Right lobe of liver (tissue), 6 donors: ENCODE measurements around the gene RAPGEF2. TPM values are rescaled to one million over a fixed set of nuclear protein-coding genes. Genes with fewer than 3 reads are reported as not detected.

ENCODE experiments used
- ATAC-seq, 4 donors: fragments of 200-7000 bp; cut with Tn5 transposase; one replicate each; pipeline ENCODE4 v1.9.1; 2020; ENCODE audit warnings: mild to moderate bottlenecking in 4 of 4, moderate library complexity in 4 of 4
- DNase-seq, 3 donors: peaks; one replicate each; pipeline ENCODE4 v3.0.0-alpha.2; 2020
- H3K27ac ChIP-seq, 3 donors: fragments of 200-600 bp; one replicate each; pipeline ENCODE4 v1.8.0; 2022
- H3K27me3 ChIP-seq, 2 donors: fragments of 200-600 bp; one replicate each; pipeline ENCODE4 v1.8.0; 2022
- H3K36me3 ChIP-seq, 4 donors: fragments of 200-600 bp; sonication (generic) in 1 of 4; one replicate each; pipeline versions ENCODE4 v1.5.1 to v1.8.0; 2017 to 2022; ENCODE audit warnings: control low read depth in 1 of 4
- H3K4me1 ChIP-seq, 4 donors: fragments of 200-600 bp; sonication (generic) in 1 of 4; one replicate each; pipeline versions ENCODE4 v1.5.1 to v1.8.0; 2017 to 2022; ENCODE audit warnings: control low read depth in 1 of 4
- H3K4me3 ChIP-seq, 3 donors: fragments of 200-600 bp; one replicate each; pipeline ENCODE4 v1.8.0; 2022
- H3K9me3 ChIP-seq, 4 donors: fragments of 200-600 bp; sonication (generic) in 1 of 4; one replicate each; pipeline versions ENCODE4 v1.5.1 to v1.8.0; 2017 to 2022; ENCODE audit warnings: control low read depth in 1 of 4
- POLR2A ChIP-seq: fragments of 450-650 bp; IDR thresholded peaks from one replicate; pipeline ENCODE4 v1.6.1; 2017; ENCODE audit warnings: antibody characterized with exemption, mild to moderate bottlenecking
- WGBS: methylation state at CpG from one replicate; pipeline ENCODE4 v1.1.6; 2018; ENCODE audit warnings: low coverage, low lambda C conversion rate; ENCODE audit not compliant: insufficient coverage; ENCODE audit errors: missing lambda C conversion rate; 5-methylcytosine and 5-hydroxymethylcytosine counted together
- intact Hi-C, 2 donors: fragments of 100-400 bp; cut with DNase I; formaldehyde crosslinking; loops; one replicate each; pipeline versions ENCODE4 v1.11.2 to v1.14.1; 2022
- total RNA-seq, 6 experiments: library from RNA; depleted of rRNA in 2 of 6; stranded (reverse); fragments of >200 nt in 2 of 6; fragmentation: NEBNext Ultra II Directional in 3 of 6; extraction: Animal tissue kit (Norgen Biotek cat#: 25700) in 3 of 6; gene quantifications; one replicate each; pipeline versions ENCODE4 v1.1.0 to v1.2.4, GENCODE V29; 2016 to 2023
- TF ChIP-seq, protein P1 (sequence below), 4 donors: fragments of 200-600 bp in 3 of 4; fragments of 450-650 bp in 1 of 4; IDR thresholded peaks; one replicate each; pipeline versions ENCODE4 v1.5.1 to v1.8.0; 2016 to 2022; ENCODE audit warnings: antibody characterized with exemption in 4 of 4, mild to moderate bottlenecking in 2 of 4
- donor health status: DM: no; HTN: yes; CAD: no.
- donor health status: DM: no; HTN: no; CAD: no.
- donor health status: DM: no; HTN: no; CAD: no.
- donor health status: DM: no; HTN: yes; CAD: no.
- donor health status: DM: no; HTN: yes; CAD: no.

The RAPGEF2 gene
- total RNA-seq, 6 experiments from 2014 or later, result 22.1 to 32.1 (median 27.2) TPM

DNA sequence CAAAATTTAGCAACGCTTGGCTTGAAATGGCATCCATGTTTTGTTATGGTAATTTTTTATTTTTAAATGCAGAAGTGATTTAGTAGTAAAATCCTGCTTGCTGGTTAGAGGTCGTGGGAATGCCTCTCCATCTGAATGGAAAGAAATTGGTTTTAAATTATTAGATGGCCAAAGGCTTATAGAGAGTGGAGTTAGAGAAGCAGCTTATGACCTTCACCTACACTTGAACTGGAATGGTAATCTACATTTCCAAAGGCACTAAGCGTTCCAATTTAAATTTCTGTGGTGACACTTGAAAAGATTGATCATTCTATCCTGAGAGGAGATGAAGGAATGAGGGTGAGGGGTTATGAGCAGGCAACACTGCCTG is 280.7 kb downstream of the RAPGEF2 start:
- DNase-seq, result no peak
- Histone ChIP-seq H3K4me1 (no peaks in the 10 kb centered on the region), H3K36me3 (no peaks in the 10 kb centered on the region), H3K27me3 (no peaks in the 10 kb centered on the region), H3K27ac (no peak overlapping the region), H3K9me3 (no peaks in the 10 kb centered on the region), H3K4me3 (no peak overlapping the region)
- no peak for ATAC-seq
- intact Hi-C loops, result no loop called here
- 76% methylated on average over 3 of the region's 3 CpGs for WGBS
- TF ChIP-seq, protein P1, sequence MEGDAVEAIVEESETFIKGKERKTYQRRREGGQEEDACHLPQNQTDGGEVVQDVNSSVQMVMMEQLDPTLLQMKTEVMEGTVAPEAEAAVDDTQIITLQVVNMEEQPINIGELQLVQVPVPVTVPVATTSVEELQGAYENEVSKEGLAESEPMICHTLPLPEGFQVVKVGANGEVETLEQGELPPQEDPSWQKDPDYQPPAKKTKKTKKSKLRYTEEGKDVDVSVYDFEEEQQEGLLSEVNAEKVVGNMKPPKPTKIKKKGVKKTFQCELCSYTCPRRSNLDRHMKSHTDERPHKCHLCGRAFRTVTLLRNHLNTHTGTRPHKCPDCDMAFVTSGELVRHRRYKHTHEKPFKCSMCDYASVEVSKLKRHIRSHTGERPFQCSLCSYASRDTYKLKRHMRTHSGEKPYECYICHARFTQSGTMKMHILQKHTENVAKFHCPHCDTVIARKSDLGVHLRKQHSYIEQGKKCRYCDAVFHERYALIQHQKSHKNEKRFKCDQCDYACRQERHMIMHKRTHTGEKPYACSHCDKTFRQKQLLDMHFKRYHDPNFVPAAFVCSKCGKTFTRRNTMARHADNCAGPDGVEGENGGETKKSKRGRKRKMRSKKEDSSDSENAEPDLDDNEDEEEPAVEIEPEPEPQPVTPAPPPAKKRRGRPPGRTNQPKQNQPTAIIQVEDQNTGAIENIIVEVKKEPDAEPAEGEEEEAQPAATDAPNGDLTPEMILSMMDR (IDR thresholded peaks at IDR 0.05), result no peak
- no peak for TF ChIP-seq POLR2A

- intact Hi-C loops, result no loop called here
- ATAC-seq, result no peak
- no peak overlapping the region for H3K27ac ChIP-seq
These were observed 281.1 kb downstream of the RAPGEF2 start for GRCh38 chr4:159384017-159384416.

DNA sequence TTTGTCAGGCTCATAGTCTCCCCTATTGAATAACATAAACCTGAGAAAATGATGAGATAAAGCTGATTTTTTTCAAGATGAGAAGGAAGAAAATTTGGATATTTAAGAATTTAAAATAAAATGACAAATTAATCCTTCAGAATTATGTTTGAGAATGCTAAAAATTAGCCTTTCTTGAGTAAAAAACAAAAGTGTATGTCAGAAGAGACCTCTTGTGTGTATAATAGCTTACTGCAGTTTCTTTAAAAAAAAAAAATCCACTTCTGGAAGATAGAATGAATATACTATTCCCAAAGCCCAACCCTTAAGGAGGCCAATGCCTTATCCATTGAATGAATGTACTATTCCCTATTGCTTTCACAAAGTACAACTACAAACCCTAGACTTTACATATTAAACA is 281.8 kb downstream of the RAPGEF2 start:
- Histone ChIP-seq H3K4me3 (no peak overlapping the region), H3K27me3 (no peaks in the 10 kb centered on the region), H3K9me3 (no peaks in the 10 kb centered on the region), H3K36me3 (no peaks in the 10 kb centered on the region), H3K27ac (no peak overlapping the region), H3K4me1 (no peaks in the 10 kb centered on the region)
- DNase-seq (no peak), ATAC-seq (no peak)
- TF ChIP-seq, protein P1 (IDR thresholded peaks at IDR 0.05), result no peak
- TF ChIP-seq POLR2A, result no peak
- intact Hi-C loops, result no loop called here

More at GRCh38 chr4:159384017-159384416, 281.1 kb downstream of the RAPGEF2 start:
- DNase-seq, result no peak
- Histone ChIP-seq H3K4me1 (no peaks in the 10 kb centered on the region), H3K27me3 (no peaks in the 10 kb centered on the region), H3K36me3 (no peaks in the 10 kb centered on the region), H3K4me3 (no peak overlapping the region), H3K9me3 (no peaks in the 10 kb centered on the region)
- TF ChIP-seq, protein P1 (IDR thresholded peaks at IDR 0.05), result no peak
- no peak for TF ChIP-seq POLR2A

GRCh38 chr4:159386620-159387019 is 283.7 kb downstream of the RAPGEF2 start:
- DNase-seq (no peak), ATAC-seq (no peak)
- H3K36me3 ChIP-seq, result no peaks in the 10 kb centered on the region
- TF ChIP-seq, protein P1 (IDR thresholded peaks at IDR 0.05), result no peak
- no peak for TF ChIP-seq POLR2A
- H3K4me1 ChIP-seq, result no peaks in the 10 kb centered on the region
- H3K27ac ChIP-seq, result no peak overlapping the region
- intact Hi-C loops, result no loop called here
- no peaks in the 10 kb centered on the region for H3K9me3 ChIP-seq
- H3K4me3 ChIP-seq, result no peak overlapping the region
- WGBS, result 83% methylated on average over 1 of the region's 1 CpG
- H3K27me3 ChIP-seq, result no peaks in the 10 kb centered on the region

- Histone ChIP-seq H3K36me3 (no peaks in the 10 kb centered on the region), H3K27ac (no peak overlapping the region), H3K4me1 (no peaks in the 10 kb centered on the region), H3K9me3 (no peaks in the 10 kb centered on the region), H3K4me3 (no peak overlapping the region), H3K27me3 (no peaks in the 10 kb centered on the region)
- WGBS, result 100% methylated on average over 4 of the region's 23 CpGs
- ATAC-seq, result no peak
- intact Hi-C loops, result no loop called here
- DNase-seq, result no peak
- no peak for TF ChIP-seq POLR2A
- TF ChIP-seq, protein P1 (IDR thresholded peaks at IDR 0.05), result no peak
These were observed 286.9 kb downstream of the RAPGEF2 start for GRCh38 chr4:159389756-159390155.
